Measurements from ENCODE around the gene KCTD4.

The KCTD4 gene

DNA sequence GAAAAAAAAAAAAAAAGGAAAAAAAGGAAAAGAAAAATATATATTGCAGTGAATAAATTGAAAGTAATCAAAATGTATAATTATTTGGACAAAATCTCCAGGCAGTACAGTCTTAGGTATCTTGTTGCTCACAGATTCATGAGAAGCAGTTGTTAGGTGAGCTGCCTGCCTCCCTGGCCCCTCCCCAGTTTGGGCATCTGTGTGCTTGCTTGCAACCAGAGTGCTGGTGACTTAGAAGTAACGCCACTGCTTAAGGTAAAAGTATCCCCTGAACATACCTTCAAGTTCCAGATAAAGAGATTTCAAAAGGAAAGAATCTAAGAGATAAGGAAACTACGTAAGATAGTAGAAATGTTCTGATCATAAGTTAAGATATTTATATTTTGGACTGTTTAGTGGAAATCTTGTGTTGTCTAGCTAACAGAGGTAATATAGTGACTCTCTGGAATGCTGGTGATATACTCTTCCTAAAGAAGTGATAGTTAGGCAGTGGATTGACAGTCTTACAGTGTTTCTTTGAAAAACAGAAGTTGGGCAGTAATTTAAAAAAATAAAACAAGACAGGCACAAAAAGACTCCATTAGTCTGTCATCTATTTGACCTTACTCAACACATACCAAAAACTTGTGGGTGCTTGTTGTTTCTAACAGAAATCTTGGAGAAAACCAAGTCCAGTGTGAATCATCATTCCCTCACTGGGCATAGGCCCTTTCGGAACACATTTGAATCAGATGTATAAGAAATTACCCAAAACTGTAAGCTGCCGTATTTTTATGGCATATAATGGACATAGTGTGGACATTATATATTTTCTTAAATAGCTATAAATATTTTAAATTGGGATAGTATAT is 38.3 kb upstream of the KCTD4 start:
- H3K9me3 ChIP-seq (ENCODE audit: control insufficient read depth, insufficient read depth, low read length) = no peaks in the 10 kb centered on the region
- no peaks in the 10 kb centered on the region for H3K4me1 ChIP-seq (ENCODE audit: control insufficient read depth, low read length)
- no peaks in the 10 kb centered on the region for H3F3A ChIP-seq (ENCODE audit: control insufficient read depth, insufficient read depth)
- TF ChIP-seq EZH2phosphoT487 (IDR thresholded peaks at IDR 0.05; ENCODE audit: borderline replicate concordance, low read length) = no peak
- TF ChIP-seq CTCF (IDR thresholded peaks at IDR 0.05; ENCODE audit: low read depth, low read length, poor library complexity, severe bottlenecking) = no peak
- H3K4me2 ChIP-seq (ENCODE audit: low read length) = no peak overlapping the region
- H3K9me2 ChIP-seq (replicated peaks; ENCODE audit: control insufficient read depth, low read length) = no peaks in the 10 kb centered on the region
- no peaks in the 10 kb centered on the region for H3K36me3 ChIP-seq (ENCODE audit: control insufficient read depth, low read length)
- 0 out of 2 replicates have a peak, but pooled peaks cover 3% of the 10 kb centered on the region for H4K20me1 ChIP-seq (ENCODE audit: control insufficient read depth, insufficient read depth, low read depth, low read length)
- no peak overlapping the region for H3K4me3 ChIP-seq (ENCODE audit: low read length)
- no peaks in the 10 kb centered on the region for H3K79me2 ChIP-seq (ENCODE audit: control insufficient read depth, low read length)
- no peaks in the 10 kb centered on the region for H3K27me3 ChIP-seq (ENCODE audit: control insufficient read depth, low read length)
- H3K27ac ChIP-seq (ENCODE audit: low read depth, low read length) = no peak overlapping the region

DNA sequence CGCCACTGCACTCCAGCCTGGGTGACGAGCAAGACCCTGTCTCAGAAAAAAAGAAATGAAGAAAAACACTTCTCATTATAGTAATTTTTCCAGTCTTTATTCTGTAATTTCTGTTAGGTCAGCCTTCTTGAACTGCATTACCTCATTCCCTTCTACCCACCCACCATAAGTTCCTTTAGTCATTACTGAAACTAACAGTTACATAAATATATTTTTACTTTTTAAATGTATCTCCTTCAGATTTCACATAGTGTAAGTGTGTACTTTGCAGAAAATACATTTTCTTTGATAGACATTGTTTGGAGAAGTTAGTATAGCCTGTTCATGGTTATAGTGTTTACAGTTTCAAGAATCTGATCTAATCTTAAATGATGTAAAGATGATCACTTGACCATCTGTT is 31.7 kb upstream of the KCTD4 start:
- no peaks in the 10 kb centered on the region for H4K20me1 ChIP-seq (ENCODE audit: control insufficient read depth, insufficient read depth, low read depth, low read length)
- H3K4me3 ChIP-seq (ENCODE audit: low read length) = no peak overlapping the region
- no peaks in the 10 kb centered on the region for H3F3A ChIP-seq (ENCODE audit: control insufficient read depth, insufficient read depth)
- H3K4me2 ChIP-seq (ENCODE audit: low read length) = no peak overlapping the region
- H3K4me1 ChIP-seq (ENCODE audit: control insufficient read depth, low read length) = no peaks in the 10 kb centered on the region
- TF ChIP-seq CTCF (IDR thresholded peaks at IDR 0.05; ENCODE audit: low read depth, low read length, poor library complexity, severe bottlenecking) = no peak
- TF ChIP-seq EZH2phosphoT487 (IDR thresholded peaks at IDR 0.05; ENCODE audit: borderline replicate concordance, low read length) = no peak
- no peaks in the 10 kb centered on the region for H3K9me3 ChIP-seq (ENCODE audit: control insufficient read depth, insufficient read depth, low read length)
- no peaks in the 10 kb centered on the region for H3K79me2 ChIP-seq (ENCODE audit: control insufficient read depth, low read length)
- no peaks in the 10 kb centered on the region for H3K27me3 ChIP-seq (ENCODE audit: control insufficient read depth, low read length)
- H3K9me2 ChIP-seq (replicated peaks; ENCODE audit: control insufficient read depth, low read length) = no peaks in the 10 kb centered on the region
- no peak overlapping the region for H3K27ac ChIP-seq (ENCODE audit: low read depth, low read length)
- no peaks in the 10 kb centered on the region for H3K36me3 ChIP-seq (ENCODE audit: control insufficient read depth, low read length)

DNA sequence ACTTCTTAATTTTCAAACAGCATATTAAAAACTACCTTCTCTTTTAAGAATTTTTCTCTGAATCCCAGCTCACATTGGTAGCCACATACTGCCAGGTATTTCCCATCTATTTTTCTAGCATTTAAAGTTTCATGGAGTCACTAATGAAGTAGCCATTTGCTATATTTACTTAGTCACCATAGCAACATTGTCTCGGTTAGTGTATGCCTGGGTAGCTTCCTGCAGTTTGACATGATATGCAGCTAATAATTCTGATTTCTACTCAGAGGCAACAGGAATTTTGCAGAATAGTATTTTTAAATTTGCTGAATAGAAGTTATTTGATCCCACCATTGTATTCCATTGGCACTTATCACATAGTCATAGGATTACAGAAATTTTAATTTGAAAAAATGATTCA is 30.9 kb upstream of the KCTD4 start:
- Histone ChIP-seq H3F3A (ENCODE audit: control insufficient read depth, insufficient read depth) (no peaks in the 10 kb centered on the region), H3K4me2 (ENCODE audit: low read length) (no peak overlapping the region), H3K9me2 (replicated peaks; ENCODE audit: control insufficient read depth, low read length) (no peaks in the 10 kb centered on the region), H4K20me1 (ENCODE audit: control insufficient read depth, insufficient read depth, low read depth, low read length) (no peaks in the 10 kb centered on the region), H3K27ac (ENCODE audit: low read depth, low read length) (no peak overlapping the region), H3K4me3 (ENCODE audit: low read length) (no peak overlapping the region), H3K27me3 (ENCODE audit: control insufficient read depth, low read length) (no peaks in the 10 kb centered on the region), H3K36me3 (ENCODE audit: control insufficient read depth, low read length) (no peaks in the 10 kb centered on the region), H3K9me3 (ENCODE audit: control insufficient read depth, insufficient read depth, low read length) (no peaks in the 10 kb centered on the region), H3K79me2 (ENCODE audit: control insufficient read depth, low read length) (no peaks in the 10 kb centered on the region), H3K4me1 (ENCODE audit: control insufficient read depth, low read length) (no peaks in the 10 kb centered on the region)
- TF ChIP-seq CTCF (IDR thresholded peaks at IDR 0.05; ENCODE audit: low read depth, low read length, poor library complexity, severe bottlenecking) (no peak), EZH2phosphoT487 (IDR thresholded peaks at IDR 0.05; ENCODE audit: borderline replicate concordance, low read length) (no peak)
